Neural progenitor cell (in vitro differentiated cells): ENCODE measurements around the gene PREP.

Source experiments
- EZH2 ChIP-seq: fragments of 200-600 bp; sonication (generic); IDR thresholded peaks from 2 replicates; pipeline ENCODE4 v1.6.1; 2017; ENCODE audit warnings: antibody characterized with exemption, mild to moderate bottlenecking, moderate library complexity
- EZH2phosphoT487 ChIP-seq: fragments of 200-600 bp; sonication (generic); IDR thresholded peaks from 2 replicates; pipeline ENCODE4 v1.6.1; 2017; ENCODE audit warnings: antibody characterized with exemption
- TF ChIP-seq, protein P1 (sequence below): fragments of 200-600 bp; sonication (generic); IDR thresholded peaks from 2 replicates; pipeline ENCODE4 v1.5.1; 2017; ENCODE audit warnings: antibody characterized with exemption, mild to moderate bottlenecking

DNA sequence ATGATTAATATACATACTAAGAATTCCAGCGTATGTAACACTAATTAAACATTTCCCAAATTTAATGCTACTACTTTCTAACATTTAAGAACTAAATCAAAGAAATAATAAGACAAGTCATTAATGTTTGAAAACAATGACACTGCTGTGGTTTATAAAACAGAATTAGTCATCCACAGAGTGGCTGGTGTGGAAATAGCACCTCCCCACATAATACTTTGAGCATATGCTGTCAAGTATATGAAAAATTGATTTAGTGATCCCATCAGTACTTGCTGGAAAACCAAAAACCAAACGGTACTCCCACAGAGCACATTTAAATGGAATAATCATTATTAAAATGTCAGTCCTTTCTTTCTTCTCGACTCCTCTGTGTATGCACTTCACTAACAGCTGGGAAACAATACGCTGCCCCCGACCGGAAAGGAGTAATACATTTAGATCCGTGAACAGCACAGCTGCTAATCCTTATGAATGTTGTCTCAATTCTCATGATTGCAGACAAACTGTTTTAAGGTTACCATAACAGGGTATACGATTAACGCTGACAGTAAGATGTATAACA, 78.4 kb downstream of the PREP start:
- TF ChIP-seq, protein P1, sequence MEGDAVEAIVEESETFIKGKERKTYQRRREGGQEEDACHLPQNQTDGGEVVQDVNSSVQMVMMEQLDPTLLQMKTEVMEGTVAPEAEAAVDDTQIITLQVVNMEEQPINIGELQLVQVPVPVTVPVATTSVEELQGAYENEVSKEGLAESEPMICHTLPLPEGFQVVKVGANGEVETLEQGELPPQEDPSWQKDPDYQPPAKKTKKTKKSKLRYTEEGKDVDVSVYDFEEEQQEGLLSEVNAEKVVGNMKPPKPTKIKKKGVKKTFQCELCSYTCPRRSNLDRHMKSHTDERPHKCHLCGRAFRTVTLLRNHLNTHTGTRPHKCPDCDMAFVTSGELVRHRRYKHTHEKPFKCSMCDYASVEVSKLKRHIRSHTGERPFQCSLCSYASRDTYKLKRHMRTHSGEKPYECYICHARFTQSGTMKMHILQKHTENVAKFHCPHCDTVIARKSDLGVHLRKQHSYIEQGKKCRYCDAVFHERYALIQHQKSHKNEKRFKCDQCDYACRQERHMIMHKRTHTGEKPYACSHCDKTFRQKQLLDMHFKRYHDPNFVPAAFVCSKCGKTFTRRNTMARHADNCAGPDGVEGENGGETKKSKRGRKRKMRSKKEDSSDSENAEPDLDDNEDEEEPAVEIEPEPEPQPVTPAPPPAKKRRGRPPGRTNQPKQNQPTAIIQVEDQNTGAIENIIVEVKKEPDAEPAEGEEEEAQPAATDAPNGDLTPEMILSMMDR, result no peak
- TF ChIP-seq EZH2phosphoT487 (no peak), EZH2 (no peak)
